Measurements from ENCODE around the gene GREM2. TPM values are rescaled to one million over a fixed set of nuclear protein-coding genes. Genes with fewer than 3 reads are reported as not detected.

The GREM2 gene
- polyA plus RNA-seq, 2 donors, result 1.0 to 3.5 TPM

DNA sequence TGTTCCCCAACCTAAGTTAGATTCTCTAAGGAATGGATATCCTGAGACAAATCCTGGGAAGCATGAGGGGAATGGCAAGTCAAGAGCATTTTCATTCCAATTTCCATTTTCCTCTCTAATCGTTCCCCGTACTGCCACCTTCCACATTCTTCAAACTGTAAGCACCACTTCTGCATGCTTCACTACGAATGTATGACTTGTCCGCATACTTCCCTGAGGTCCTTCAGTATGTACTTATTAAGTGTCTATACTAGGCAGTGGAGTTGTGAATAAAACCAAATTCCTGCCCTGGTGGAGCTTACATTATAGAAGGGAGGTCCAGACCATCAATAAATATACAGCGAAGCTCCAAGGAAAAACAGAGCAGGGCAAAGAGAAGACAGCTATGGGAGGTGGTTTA, 154.8 kb downstream of the GREM2 start:
- Histone ChIP-seq H3K4me3 (ENCODE audit: low read depth in 1 of 2, low read length in 2 of 2) (no peak overlapping the region), H3K27ac (ENCODE audit: low read depth in 2 of 2, low read length in 1 of 2) (no peak overlapping the region), H3K4me1 (ENCODE audit: control insufficient read depth in 2 of 2, insufficient read depth in 2 of 2, low read length in 1 of 2) (no peaks in the 10 kb centered on the region), H3K36me3 (ENCODE audit: control insufficient read depth in 2 of 2, insufficient read depth in 2 of 2, low read length in 1 of 2) (no peaks in the 10 kb centered on the region), H3K27me3 (ENCODE audit: control insufficient read depth in 1 of 2, insufficient read depth in 2 of 2, low read length in 2 of 2) (no peaks in the 10 kb centered on the region), H3K9me3 (ENCODE audit: control insufficient read depth in 2 of 2, insufficient read depth in 1 of 2, low read depth in 1 of 2, low read length in 1 of 2) (peaks cover 0 to 3% of the 10 kb centered on the region in 2 donors)
- WGBS, 2 donors, result 85 to 94% methylated on average over 5 of the region's 5 CpGs

DNA sequence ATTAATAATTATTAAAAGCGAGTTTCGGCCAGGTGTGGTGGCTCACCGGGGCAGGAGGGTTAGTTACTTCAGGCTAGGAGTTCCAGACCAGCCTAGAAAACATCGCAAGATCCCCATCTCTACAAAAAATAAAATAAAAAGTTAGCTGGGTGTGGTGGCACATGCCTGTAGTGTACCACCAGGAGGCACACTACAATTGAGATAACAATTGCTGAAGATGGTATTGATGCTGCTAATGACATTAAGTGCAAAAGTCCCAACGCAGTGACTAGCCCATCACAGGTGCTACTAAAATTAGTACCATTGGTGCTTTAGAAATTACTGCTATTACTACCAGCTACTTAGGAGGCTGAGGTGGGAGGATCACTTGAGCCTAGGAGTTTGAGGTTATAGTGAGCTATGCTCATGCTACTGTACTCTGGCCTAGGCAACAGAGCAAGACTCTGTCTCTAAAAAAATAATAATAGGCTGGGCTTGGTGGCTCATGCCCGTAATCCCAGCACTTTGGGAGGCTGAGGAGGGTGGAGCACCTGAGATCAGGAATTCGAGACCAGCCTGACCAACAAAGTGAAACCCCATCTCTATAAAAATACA, 156.6 kb downstream of the GREM2 start:
- H3K27ac ChIP-seq (ENCODE audit: low read depth in 2 of 2, low read length in 1 of 2), result no peak overlapping the region
- H3K9me3 ChIP-seq (ENCODE audit: control insufficient read depth in 2 of 2, insufficient read depth in 1 of 2, low read depth in 1 of 2, low read length in 1 of 2), result peaks cover 0 to 2% of the 10 kb centered on the region in 2 donors
- no peak overlapping the region for H3K4me3 ChIP-seq (ENCODE audit: low read depth in 1 of 2, low read length in 2 of 2)
- WGBS, 2 donors, result 65 to 68% methylated on average over 7 of the region's 7 CpGs
- no peaks in the 10 kb centered on the region for H3K36me3 ChIP-seq (ENCODE audit: control insufficient read depth in 2 of 2, insufficient read depth in 2 of 2, low read length in 1 of 2)
- no peaks in the 10 kb centered on the region for H3K4me1 ChIP-seq (ENCODE audit: control insufficient read depth in 2 of 2, insufficient read depth in 2 of 2, low read length in 1 of 2)
- no peaks in the 10 kb centered on the region for H3K27me3 ChIP-seq (ENCODE audit: control insufficient read depth in 1 of 2, insufficient read depth in 2 of 2, low read length in 2 of 2)

DNA sequence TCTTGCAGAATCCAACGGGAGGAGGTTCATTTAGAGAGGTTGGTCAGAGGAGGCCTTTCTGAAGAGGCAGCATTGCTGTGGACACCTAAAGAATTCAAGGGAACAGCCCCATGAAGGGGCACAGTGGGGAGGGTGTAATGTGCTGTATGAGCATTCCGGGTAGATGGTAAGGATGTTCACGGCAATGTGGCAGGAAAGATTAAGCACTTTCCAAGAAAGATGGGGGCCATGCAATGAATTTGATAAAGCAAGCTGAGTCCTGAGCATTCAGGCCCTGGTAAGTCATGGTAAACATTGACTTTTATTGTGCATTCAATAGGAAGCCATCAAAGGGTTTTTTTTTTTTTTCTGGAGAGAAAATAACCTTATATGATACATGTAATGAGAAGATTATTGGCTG, 166.6 kb downstream of the GREM2 start:
- no peaks in the 10 kb centered on the region for H3K36me3 ChIP-seq (ENCODE audit: control insufficient read depth in 2 of 2, insufficient read depth in 2 of 2, low read length in 1 of 2)
- no peaks in the 10 kb centered on the region for H3K27me3 ChIP-seq (ENCODE audit: control insufficient read depth in 1 of 2, insufficient read depth in 2 of 2, low read length in 2 of 2)
- H3K4me3 ChIP-seq (ENCODE audit: low read depth in 1 of 2, low read length in 2 of 2), result no peak overlapping the region
- H3K27ac ChIP-seq (ENCODE audit: low read depth in 2 of 2, low read length in 1 of 2), result no peak overlapping the region
- 73 to 82% methylated on average over 3 of the region's 3 CpGs for WGBS, 2 donors
- no peaks in the 10 kb centered on the region for H3K4me1 ChIP-seq (ENCODE audit: control insufficient read depth in 2 of 2, insufficient read depth in 2 of 2, low read length in 1 of 2)
- H3K9me3 ChIP-seq (ENCODE audit: control insufficient read depth in 2 of 2, insufficient read depth in 1 of 2, low read depth in 1 of 2, low read length in 1 of 2), result peaks cover 0 to under 1% of the 10 kb centered on the region in 2 donors

DNA sequence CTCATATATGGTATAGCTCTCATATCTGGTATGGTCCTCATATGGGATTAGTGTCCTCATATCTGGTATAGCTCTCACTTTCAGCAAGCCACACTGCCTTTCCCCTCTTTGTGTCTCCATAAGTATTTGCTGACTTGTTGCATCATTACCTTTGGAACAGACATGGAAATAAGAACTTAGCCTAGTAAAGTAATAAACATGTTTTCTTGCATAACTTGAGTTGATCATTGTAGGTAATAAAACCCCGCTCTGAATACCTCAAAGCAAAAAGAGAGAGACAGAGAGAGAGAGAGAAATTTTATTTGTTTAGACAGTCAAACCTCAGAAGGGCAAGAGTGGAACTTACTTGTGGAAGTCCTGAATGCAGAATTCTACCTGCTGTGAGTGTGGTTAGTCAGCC, 170.3 kb downstream of the GREM2 start:
- H3K36me3 ChIP-seq (ENCODE audit: control insufficient read depth in 2 of 2, insufficient read depth in 2 of 2, low read length in 1 of 2), result no peaks in the 10 kb centered on the region
- no peaks in the 10 kb centered on the region for H3K27me3 ChIP-seq (ENCODE audit: control insufficient read depth in 1 of 2, insufficient read depth in 2 of 2, low read length in 2 of 2)
- H3K4me1 ChIP-seq (ENCODE audit: control insufficient read depth in 2 of 2, insufficient read depth in 2 of 2, low read length in 1 of 2), result no peaks in the 10 kb centered on the region
- no peaks in the 10 kb centered on the region for H3K9me3 ChIP-seq (ENCODE audit: control insufficient read depth in 2 of 2, insufficient read depth in 1 of 2, low read depth in 1 of 2, low read length in 1 of 2)
- WGBS, 2 donors, result 90 to 94% methylated on average over 1 of the region's 1 CpG
- no peak overlapping the region for H3K27ac ChIP-seq (ENCODE audit: low read depth in 2 of 2, low read length in 1 of 2)
- no peak overlapping the region for H3K4me3 ChIP-seq (ENCODE audit: low read depth in 1 of 2, low read length in 2 of 2)

All from esophagus (tissue), 2 donors.